Measurements from ENCODE around the gene PAQR4. TPM values are rescaled to one million over a fixed set of nuclear protein-coding genes. Genes with fewer than 3 reads are reported as not detected.

PAQR4 gene
- total and polyA plus RNA-seq, 2 of the 13 experiments (the other 11 are each of a cell fraction or from before 2014, with no cell fraction given), result 15.9 to 24.8 TPM

DNA sequence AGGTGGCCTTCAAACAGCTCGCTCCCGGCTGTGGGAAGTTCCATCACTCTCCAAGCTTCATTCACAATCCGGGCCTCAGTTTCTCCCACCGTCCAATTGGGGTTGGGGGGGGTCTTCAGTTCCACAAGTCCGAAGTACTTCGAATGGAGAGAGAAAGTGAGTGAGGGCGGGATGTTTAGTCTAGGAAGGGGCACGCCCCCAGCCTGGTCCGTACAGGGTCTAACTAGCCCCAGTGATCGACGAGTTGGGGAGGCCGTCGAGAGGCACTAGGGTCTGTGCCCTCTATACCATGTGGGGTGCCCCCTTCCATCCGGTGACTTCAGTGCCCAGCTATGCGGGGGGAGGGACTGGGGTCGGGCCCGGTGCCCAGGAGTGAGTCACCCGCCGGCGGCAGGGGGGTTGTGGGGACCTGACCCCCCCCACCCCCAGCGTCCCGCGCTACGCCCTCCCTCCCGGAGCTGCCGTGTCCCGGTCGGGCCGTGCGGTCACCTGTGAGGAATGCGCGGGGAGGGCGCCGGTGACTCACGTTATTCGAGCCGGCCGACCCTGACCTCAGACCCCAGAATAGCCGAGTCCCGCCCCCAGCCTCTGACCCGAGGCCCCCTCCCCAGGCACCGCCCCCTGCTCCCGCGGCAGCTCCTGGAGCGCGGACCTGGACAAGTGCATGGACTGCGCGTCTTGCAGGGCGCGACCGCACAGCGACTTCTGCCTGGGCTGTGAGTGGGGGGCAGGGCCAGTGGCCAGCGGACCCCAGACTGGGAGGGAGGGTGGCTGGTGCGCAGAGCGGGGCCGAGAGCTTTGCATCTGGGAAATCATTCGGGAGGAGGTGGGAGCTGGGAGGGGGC is 51.7 kb downstream of the PAQR4 start (continued):
- TF ChIP-seq KAT7 (CRISPR knock-in tag; IDR thresholded peaks at IDR 0.05; ENCODE audit: borderline replicate concordance) (no peak; the same call in 1 of the 2 replicates), SOX13 (IDR thresholded peaks at IDR 0.05) (no peak), SOX13 (CRISPR knock-in tag; conservative IDR thresholded peaks at IDR 0.05 in 1 of 2, IDR thresholded peaks at IDR 0.05 in 1 of 2) (peak in 1 of 2 experiments; percentile 55; a peak in 1 of 4 replicates), GABPB1 (CRISPR knock-in tag; IDR thresholded peaks at IDR 0.05) (peak; percentile 90), ZNF737 (CRISPR knock-in tag; IDR thresholded peaks at IDR 0.05; ENCODE audit: borderline replicate concordance) (0 out of 2 replicates have a peak, but pooled peaks have one; percentile 65), KAT8 (CRISPR knock-in tag; IDR thresholded peaks at IDR 0.05) (peak; percentile 63), MYPOP (CRISPR knock-in tag; IDR thresholded peaks at IDR 0.05) (0 out of 2 replicates have a peak, but pooled peaks have one; percentile 8), KMT2B (CRISPR knock-in tag; IDR thresholded peaks at IDR 0.05) (peak; percentile 30; the same call in 1 of the 2 replicates), HOXA3 (CRISPR knock-in tag; IDR thresholded peaks at IDR 0.05) (peak; percentile 65; the same call in 1 of the 2 replicates), ZNF773 (CRISPR knock-in tag; IDR thresholded peaks at IDR 0.05; ENCODE audit: borderline replicate concordance) (peak; percentile 85; the same call in 1 of the 2 replicates), SNAI1 (CRISPR knock-in tag; IDR thresholded peaks at IDR 0.05; ENCODE audit: borderline replicate concordance) (no peak), PITX1 (CRISPR knock-in tag; IDR thresholded peaks at IDR 0.05) (peak; percentile 16; the same call in 1 of the 2 replicates), ZNF441 (CRISPR knock-in tag; IDR thresholded peaks at IDR 0.05; ENCODE audit: borderline replicate concordance) (no peak), BORCS8-MEF2B (CRISPR knock-in tag; IDR thresholded peaks at IDR 0.05) (peak; percentile 49; the same call in 1 of the 2 replicates), HNF1B (CRISPR knock-in tag; IDR thresholded peaks at IDR 0.05) (peak; percentile 48), ZNF501 (CRISPR knock-in tag; IDR thresholded peaks at IDR 0.05) (peak; percentile 12; the same call in 1 of the 2 replicates), ZKSCAN8 (CRISPR knock-in tag; IDR thresholded peaks at IDR 0.05; ENCODE audit: borderline replicate concordance) (no peak), GMEB1 (CRISPR knock-in tag; IDR thresholded peaks at IDR 0.05; ENCODE audit: borderline replicate concordance) (peak; percentile 59; the same call in 1 of the 2 replicates), TCF7L2 (IDR thresholded peaks at IDR 0.05; ENCODE audit: low read depth, low read length) (no peak), ARNTL (CRISPR knock-in tag; IDR thresholded peaks at IDR 0.05) (peak; percentile 75), NKX3-1 (CRISPR knock-in tag; IDR thresholded peaks at IDR 0.05) (peak; percentile 60)
- TF ChIP-seq, protein P1, sequence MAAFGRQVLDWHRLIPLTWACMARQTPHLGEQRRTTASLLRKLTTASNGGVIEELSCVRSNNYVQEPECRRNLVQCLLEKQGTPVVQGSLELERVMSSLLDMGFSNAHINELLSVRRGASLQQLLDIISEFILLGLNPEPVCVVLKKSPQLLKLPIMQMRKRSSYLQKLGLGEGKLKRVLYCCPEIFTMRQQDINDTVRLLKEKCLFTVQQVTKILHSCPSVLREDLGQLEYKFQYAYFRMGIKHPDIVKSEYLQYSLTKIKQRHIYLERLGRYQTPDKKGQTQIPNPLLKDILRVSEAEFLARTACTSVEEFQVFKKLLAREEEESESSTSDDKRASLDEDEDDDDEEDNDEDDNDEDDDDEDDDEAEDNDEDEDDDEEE (CRISPR knock-in tag; IDR thresholded peaks at IDR 0.05), result no peak
- TF ChIP-seq, protein P2, sequence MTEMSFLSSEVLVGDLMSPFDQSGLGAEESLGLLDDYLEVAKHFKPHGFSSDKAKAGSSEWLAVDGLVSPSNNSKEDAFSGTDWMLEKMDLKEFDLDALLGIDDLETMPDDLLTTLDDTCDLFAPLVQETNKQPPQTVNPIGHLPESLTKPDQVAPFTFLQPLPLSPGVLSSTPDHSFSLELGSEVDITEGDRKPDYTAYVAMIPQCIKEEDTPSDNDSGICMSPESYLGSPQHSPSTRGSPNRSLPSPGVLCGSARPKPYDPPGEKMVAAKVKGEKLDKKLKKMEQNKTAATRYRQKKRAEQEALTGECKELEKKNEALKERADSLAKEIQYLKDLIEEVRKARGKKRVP (CRISPR knock-in tag; IDR thresholded peaks at IDR 0.05), result peak in 1 of 2 experiments; percentile 41; a peak in 1 of 4 replicates
